GM19035 (cell line): Measurements from ENCODE around the gene GNG11.

Source experiments
- ATAC-seq: cut with Tn5 transposase; IDR thresholded peaks from one replicate; pipeline ENCODE4 v1.9.1; 2021; ENCODE audit not compliant: unreplicated experiment

GNG11 gene

DNA sequence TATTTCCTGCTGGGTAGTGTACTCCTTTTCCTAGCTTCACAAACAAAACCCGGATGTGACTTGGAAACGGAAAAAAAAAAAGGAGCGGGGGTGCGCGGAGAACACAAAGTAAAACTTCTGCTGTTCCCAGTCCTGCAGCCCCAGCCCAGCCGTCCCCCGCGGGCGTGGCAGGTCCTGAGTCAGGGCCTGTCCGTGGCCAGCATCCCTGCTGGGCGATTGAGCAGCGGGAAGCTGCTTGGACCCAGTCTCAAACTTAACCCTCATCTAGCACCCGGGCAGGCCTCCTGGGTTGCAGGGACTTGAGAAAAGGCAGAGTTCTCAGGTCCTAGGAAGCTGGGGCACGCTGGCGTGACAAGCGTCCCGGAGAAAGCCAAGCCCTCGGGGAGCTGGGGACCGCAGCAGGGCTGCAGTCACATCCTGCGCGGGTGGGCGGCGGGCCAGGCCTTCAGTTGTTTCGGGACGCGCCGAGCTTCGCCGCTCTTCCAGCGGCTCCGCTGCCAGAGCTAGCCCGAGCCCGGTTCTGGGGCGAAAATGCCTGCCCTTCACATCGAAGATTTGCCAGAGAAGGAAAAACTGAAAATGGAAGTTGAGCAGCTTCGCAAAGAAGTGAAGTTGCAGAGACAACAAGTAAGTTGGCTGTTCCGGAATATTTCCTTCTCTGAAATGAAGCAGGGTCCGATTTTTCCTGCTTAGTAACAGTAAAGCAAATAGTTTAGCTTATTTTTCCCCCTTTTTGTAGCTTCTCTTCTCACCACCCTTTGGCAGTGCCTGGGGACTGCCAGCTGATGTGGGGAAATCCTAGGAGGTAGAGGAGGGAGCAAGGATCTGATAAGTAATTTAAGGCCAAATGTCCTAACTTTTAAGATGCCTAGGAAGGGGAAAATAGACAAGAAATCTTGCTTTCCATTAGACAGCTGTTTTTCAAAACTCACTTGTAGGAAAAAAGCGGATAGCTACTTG lies at the start of gene GNG11:
GNG11 (plus strand) TSS at position 129 of the 960 bp plus-strand sequence; CDS start at position 532, 403 bp downstream.
- peak; percentile 88 for ATAC-seq

DNA sequence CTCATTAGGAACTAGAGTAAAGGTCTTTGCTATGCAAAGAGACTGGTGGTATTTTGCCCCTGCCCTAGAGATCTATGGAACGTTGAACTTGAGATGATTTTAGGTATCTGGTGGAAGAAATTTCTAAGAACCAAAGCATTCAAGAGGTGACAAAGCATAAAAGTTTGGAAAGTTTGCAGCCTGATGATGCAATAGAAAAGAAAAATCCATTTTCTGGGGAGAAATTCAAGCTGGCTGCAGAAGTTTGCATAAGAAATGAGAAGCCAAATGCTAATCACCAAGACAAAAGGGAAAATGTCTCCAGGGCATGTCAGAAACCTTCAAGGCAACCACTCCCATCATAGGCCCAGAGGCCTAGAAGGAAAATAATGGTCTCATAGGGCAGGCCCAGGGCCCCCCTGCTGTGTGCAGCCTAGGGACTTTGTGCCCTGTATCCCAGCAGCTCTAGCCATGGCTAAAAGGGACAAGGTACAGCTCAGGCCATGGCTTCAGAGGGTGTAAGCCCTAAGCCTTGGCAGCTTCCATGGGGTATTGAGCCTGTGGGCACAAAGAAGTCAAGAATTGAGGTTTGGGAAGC lies 47.4 kb upstream of the GNG11 start:
- no peak for ATAC-seq

DNA sequence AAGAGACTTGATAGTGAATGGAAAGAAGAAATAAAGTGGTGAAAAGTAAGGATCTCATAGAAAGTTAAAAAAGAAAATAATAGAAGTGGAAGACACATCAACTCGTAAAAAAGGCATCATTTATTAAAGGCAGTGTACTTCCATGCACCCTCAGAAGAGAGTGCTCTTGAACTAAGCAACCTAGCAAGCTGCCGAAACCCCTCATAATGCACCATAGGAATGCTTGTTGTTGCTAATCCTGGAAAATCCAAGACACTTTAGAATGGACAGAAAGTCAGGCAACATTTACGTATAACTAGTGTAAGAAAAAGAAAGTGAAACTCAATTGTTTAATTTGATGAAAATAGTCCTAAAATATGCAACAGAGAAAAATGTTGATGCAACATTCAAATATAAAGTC lies 43.8 kb upstream of the GNG11 start:
- ATAC-seq, result no peak

DNA sequence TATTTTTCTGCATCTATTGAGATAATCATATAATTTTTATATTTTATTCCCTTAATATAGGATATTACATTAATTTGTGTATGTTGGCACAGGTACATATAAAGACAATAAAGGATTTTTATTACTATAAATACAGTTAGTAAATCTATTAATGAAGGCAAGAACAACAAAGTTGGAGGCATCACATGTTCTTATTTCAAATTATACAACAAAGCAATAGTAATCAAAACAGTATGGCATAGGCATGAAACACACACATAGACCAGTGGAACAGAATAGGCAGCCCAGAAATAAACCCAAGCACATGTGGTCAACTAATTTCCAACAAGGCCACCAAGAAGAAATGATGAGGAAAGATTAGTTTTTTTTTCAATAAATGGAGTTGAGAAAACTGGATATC lies 42.2 kb upstream of the GNG11 start:
- no peak for ATAC-seq

DNA sequence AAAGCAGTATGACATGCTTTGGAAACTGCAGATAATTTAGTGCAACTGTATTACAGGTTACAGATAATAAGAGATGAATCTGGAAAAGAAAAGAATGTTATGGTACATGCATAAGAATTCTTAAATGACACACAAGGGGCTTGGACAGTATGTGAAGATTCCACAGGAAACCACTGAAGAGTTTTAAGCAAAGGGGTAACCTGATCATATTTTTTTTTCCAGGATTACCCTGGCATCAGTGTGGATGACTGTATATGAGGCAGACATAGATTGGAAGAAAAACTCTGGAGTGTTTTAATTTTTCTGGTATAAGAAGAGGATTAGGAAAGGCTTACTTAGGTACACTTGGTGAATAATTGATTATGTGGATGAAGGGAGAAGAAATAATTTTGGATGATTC lies 39.1 kb upstream of the GNG11 start:
- no peak for ATAC-seq

DNA sequence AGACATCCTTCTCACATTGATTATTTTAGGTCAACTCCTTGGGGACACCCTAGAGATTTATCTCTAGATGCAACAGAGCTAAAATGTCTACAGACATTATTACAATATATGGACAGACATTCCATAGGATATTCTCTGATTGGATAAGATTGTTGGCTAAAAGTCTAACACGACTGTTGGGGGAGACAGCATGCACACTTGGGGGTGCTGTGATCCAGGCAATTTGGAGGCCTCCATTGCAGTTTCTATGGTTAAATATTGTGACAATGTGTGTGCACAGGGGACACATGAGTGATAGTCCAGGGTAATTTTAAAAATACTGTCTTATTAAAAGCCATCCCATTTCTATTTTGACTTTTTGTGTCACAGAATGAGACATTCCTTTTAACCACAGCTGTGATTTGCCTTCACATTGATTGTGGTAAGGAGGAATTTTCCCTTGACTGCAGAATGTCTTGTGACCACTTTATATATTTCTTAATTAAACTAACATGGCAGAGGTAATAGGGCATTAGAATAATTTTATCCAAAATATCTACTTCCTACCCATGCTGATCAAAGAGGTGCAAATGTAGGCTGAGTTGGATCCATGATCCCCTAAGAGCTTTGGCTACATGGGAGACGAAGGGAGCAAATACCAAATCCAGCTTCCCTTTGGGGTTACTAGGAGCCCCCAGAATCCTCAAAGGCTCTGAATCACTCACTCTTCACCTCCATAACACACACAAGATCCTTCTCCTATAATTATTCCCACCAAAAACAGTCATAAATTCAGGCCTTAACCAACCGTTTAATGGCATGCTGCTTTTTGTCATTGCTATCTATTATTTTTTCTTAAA lies 38.2 kb upstream of the GNG11 start:
- no peak for ATAC-seq

DNA sequence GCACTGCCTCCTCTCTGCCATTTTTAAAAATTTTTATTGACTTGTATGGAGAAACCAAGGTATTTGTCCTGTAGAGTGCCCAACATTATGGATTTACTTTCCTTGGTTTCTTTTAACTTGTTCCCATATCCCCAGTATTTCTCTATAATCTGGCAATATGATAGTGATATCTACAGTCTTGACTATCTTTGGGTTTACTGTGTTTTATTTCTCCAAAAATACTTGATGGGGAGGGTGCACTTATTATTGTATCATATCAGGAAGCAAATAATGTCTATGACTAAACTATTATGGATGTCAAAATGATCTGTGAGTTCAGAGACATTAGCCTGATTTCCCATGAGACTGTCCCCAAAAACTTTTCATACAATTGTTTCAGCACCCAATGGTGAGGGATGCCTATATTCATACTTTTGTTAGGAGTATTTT lies 37.6 kb upstream of the GNG11 start:
- ATAC-seq, result no peak

DNA sequence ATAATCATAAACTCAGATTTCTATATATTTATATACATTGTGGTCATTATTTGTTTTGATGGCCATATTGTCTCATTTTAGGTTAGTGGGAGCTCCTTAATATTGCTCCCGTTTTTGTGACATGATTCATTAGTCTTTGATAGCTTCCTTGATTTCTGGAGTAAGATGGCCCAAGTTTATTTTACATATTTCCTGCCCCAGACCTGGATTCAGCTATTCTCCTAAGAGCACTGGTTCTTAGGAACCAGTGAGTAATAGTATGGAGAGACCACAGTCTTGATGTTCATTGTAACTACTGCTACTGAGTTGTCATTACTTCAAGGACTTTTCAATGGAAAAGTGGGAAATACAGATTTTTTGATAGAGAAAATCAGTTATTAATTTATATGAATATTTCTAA lies 37.0 kb upstream of the GNG11 start:
- no peak for ATAC-seq

DNA sequence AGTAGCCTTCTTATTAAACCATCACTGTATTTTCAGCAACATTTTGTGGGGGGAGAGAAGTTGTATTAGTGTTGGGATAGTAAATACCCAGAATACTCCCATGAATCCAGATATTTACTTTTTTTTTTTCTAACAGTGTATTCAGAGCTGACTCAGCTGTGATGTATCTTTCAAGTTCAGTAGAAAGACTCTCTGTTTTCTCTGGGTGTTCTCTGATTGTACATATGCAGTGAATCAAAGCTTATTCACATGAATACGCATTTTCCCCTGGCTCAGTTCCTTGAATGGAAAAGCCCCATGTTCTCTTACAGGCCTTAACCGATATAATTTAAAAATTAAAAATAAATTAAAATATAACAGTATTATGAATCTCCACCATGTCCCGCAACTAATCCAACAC lies 32.3 kb upstream of the GNG11 start:
- ATAC-seq, result no peak

DNA sequence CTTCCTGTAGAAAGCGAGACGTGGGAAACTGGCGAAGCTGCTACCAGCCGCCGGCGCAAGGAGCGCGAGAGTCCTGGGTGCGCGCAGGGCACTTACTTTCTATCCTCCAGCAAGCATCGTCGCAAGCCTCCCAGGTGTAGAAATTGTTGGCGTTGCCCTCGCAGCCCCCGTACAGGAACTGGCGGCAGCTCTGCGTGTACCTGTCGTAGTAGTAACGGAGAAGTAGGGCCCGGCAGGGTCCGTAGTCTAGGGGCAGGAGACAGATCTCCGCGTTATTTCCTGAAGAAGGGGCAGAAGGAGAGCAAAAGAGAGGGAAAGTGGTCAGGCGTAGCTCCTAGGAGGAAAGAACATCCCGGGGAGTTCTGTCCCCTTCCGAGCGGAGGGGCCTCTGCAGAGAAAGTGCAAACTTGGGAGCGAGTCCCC lies 31.5 kb upstream of the GNG11 start:
- ATAC-seq, result peak; percentile 46

DNA sequence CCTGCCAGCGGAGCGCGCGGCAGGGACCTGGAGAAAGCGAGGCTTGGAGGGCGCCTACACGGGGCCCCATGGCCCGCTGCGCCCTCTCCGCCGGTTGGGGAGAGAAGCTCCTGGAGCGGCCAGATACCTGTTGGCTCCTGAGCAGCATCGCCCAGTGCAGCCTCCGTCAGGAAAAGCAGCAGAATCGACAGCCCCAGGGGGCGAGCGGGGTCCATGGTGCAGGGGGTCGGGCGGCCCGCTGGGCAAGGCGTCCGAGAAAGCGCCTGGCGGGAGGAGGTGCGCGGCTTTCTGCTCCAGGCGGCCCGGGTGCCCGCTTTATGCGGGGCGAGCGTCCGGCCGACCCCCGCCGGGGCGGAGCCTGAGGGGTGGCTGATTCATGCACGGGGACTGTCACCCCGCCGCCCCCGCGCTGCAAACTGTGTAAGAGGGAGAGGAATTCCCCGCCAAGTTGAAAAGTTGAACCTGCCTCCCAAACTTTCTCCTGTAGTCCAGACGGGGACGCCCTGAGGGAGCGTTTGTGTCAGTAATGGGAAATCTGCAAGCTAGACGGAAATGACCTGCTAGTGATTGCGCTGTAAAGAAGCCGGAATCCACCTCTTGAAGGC lies 31.0 kb upstream of the GNG11 start, which contains the start of gene TFPI2:
TFPI2 (minus strand) TSS at position 290 of the 605 bp plus-strand sequence; CDS start at position 215, 75 bp downstream.
- peak; percentile 58 for ATAC-seq

DNA sequence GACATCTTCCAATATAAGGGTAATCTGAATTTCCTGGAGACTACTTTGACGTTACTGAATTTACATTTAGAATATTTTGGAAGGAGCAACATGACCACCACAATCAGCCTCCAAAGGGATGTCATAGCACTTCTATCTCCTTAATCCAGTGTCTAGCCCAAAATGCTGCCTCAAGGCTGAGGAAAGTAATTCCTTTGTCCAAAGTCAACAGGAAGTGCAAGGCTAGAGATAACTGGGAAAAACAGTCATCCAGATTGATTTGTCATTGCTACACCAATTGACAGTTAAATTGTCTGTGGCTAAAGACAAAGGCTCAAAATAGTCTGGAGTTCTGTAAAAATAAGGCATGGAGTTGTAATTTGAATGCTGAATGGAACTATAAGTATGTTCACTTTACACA lies 27.1 kb upstream of the GNG11 start:
- no peak for ATAC-seq

DNA sequence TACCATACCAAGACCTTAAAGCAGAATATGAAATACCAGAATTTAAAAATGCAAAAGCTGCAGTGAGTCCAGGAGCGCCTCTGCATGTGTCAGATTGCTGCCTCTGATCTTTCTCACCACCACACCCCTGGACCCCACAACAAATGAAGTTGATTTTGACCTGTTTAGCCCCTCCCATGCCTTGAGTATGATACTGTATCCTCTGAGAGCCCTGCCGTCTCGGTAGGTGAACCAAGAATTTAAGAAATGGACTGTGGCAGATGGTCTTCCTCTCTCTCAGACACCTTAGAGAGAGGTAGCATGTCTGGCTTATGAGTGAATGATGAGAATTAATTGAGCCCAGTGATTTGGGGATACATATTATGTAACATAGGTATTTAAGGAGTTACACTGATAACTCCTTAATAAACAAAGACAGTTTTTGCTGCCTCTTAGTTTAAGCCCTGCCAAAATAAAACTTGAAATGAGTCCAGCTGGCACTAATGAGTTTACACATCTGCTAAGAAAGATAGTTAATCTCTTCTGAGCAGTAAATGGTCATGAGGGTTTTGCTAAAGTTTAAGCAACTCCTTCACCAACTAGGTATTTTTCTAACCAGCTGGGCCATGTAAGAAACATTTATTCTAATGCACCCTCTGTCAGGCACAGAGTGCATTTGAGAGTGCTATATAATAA lies 26.4 kb upstream of the GNG11 start:
- no peak for ATAC-seq

DNA sequence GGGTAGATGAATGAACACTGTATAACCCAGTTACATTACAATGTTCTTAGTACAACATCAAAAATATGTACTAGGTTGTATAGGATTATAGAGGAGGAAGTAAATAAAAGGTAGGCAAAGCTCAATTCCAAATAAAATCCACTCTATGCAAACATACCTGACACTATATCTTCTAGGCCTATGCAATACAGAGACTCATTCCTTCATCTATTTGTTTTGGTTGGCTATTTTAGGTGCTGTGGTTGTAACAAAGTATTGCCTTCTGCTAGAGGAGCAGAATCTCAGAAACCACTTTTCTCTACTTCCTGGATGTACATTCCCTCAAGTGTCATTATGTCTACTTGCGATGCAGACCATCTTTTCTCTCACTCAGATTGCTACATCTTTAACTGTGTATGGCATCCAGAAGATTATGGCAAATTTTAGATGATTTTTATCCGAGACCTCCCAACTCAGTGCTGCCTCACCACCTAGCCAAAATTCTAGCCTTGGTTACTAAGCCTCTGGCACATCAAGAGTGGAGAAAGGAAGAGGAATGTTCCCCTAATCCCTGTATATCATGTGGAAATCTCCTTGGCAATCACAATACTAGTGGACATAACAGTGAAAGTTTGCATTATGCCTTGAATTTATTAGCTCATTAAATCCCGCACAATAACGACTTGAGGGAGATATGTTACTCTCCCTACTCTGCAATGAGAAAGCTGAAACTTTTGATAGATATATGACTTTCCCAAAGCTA lies 25.5 kb upstream of the GNG11 start:
- no peak for ATAC-seq

DNA sequence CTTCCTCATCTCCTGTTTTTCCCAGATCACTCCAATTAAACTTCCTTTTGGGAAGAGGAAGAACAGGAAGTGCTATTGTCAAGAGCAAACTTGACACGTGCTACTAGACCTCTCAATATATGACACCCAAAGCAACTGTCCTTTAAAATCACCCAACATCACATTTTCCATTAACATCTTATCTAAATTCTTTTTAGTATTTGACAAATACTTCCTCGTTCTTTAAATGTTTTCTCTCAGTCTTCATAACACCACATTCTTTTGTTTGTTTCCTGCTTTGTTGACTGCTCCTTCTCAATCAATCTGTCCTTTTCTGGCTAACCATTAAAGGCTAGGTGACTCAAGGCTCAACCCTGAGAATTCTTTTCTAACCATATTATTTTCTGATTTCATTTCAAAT lies 23.9 kb upstream of the GNG11 start:
- no peak for ATAC-seq

DNA sequence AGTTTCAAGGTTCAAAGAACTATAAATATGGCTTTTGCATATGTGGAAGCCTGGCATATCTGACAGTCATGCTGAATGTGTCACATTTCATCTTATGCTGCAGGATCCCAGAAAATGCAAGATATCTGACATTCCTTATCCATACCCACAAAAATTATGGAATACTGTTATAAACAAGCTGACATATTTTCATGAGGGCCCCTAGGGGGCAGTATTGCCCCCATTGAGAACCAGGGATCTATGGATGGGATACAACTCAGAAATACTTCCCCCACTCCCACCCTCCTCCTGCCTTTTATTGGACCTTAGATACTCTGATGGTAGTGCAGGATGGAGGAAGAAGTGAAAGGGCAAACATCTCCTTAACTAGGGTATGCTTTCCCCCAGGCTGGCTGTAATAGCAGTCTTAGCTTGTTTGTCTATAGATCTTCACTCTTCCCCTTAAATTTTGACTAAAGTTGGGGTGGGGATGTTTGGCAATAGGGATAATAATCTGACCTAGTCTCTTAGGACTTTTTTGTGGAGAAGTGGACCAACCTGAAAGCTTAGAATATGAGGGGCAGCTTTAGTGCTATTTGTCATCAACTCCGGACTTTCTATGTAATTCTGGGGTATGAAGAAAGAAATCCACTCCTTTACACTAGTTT lies 18.6 kb upstream of the GNG11 start:
- no peak for ATAC-seq

DNA sequence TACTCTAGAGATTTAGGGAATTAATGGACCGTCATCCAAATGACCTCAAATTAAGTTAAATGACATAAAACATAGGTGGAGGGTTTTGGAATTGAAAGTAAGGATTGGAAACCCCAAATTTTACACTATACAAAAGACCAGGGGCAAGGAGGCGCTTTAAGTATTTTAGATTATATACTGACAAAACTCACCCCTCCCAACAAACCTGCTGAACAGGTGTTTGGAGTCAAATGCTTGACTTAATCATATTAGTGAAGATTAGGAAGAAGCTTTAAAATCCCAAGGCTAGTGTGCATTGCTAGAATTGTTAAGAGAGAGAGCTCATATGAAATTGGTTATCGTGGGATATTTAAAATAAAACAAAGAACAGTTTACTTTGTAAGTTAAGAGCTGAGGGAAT lies 15.3 kb upstream of the GNG11 start, which contains the start of gene GNGT1:
GNGT1 (plus strand) TSS at position 301 of the 400 bp plus-strand sequence. CDS start 180 bp downstream, outside the sequence.
- ATAC-seq, result no peak

DNA sequence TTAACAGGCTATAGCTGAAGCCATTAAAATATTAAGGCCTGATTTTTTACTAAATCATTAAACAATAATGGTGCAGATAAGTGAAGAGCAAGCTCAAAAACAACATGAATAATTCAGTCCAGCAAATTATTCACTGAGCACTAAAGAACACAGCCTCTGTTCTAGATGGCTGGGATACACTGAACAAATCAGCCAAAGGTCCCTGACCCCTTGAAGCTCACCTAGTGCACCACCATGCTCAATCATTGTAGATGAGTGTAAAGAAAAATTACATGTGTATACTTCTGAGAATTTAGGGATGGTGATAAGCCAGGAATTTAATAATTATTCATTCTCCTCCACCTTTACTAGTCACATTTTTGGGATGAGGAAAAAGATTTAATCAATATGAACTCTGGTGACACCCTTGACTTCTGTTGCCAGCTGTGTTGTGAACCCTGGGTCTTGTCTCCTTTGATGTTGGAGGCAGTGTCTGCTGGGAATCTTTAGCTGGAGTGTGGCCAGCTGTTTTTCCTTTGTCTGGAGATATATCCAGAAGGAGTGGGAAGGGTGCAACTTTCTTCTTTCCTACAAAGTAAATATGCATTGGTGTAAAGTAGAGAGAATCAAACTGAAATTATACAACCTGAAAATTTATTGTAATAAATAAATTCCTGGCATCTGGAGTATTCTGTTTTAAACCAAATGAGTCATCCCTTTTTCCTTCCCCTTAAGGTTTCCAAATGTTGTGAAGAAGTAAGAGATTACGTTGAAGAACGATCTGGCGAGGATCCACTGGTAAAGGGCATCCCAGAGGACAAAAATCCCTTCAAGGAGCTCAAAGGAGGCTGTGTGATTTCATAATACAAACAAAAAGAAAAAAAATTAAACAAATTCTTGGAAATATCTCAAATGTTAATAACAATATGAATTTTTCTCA lies 11.2 kb upstream of the GNG11 start:
- no peak for ATAC-seq
